Measurements from ENCODE around the gene GNGT1.

- TF ChIP-seq, protein P1, sequence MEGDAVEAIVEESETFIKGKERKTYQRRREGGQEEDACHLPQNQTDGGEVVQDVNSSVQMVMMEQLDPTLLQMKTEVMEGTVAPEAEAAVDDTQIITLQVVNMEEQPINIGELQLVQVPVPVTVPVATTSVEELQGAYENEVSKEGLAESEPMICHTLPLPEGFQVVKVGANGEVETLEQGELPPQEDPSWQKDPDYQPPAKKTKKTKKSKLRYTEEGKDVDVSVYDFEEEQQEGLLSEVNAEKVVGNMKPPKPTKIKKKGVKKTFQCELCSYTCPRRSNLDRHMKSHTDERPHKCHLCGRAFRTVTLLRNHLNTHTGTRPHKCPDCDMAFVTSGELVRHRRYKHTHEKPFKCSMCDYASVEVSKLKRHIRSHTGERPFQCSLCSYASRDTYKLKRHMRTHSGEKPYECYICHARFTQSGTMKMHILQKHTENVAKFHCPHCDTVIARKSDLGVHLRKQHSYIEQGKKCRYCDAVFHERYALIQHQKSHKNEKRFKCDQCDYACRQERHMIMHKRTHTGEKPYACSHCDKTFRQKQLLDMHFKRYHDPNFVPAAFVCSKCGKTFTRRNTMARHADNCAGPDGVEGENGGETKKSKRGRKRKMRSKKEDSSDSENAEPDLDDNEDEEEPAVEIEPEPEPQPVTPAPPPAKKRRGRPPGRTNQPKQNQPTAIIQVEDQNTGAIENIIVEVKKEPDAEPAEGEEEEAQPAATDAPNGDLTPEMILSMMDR (IDR thresholded peaks at IDR 0.05), result no peak
- TF ChIP-seq RFX5 (IDR thresholded peaks at IDR 0.05; ENCODE audit: low read length) (no peak), USF1 (IDR thresholded peaks at IDR 0.05; ENCODE audit: borderline replicate concordance, low read depth) (no peak), EP300 (IDR thresholded peaks at IDR 0.05; ENCODE audit: borderline replicate concordance in 1 of 2, low read depth in 1 of 2, low read length in 1 of 2) (no peak), EZH2phosphoT487 (IDR thresholded peaks at IDR 0.05; ENCODE audit: borderline replicate concordance, low read depth) (no peak), PBX3 (IDR thresholded peaks at IDR 0.05) (no peak), SIN3A (IDR thresholded peaks at IDR 0.05; ENCODE audit: borderline replicate concordance, low read depth, low read length) (no peak), TAF1 (IDR thresholded peaks at IDR 0.05; ENCODE audit: borderline replicate concordance, low read depth, low read length) (no peak), GABPA (IDR thresholded peaks at IDR 0.05; ENCODE audit: low read depth) (no peak), YY1 (IDR thresholded peaks at IDR 0.05; ENCODE audit: low read depth) (no peak), USF2 (IDR thresholded peaks at IDR 0.05; ENCODE audit: borderline replicate concordance, low read depth, low read length) (no peak), NRF1 (IDR thresholded peaks at IDR 0.05; ENCODE audit: low read depth, low read length) (no peak), RAD21 (IDR thresholded peaks at IDR 0.05; ENCODE audit: low read length) (no peak)
These were observed 14.3 kb downstream of the GNGT1 start for GRCh38 chr7:93920496-93921182.

All from SK-N-SH (cell line).